ENCODE data around the gene TBX1.

Gene TBX1

DNA sequence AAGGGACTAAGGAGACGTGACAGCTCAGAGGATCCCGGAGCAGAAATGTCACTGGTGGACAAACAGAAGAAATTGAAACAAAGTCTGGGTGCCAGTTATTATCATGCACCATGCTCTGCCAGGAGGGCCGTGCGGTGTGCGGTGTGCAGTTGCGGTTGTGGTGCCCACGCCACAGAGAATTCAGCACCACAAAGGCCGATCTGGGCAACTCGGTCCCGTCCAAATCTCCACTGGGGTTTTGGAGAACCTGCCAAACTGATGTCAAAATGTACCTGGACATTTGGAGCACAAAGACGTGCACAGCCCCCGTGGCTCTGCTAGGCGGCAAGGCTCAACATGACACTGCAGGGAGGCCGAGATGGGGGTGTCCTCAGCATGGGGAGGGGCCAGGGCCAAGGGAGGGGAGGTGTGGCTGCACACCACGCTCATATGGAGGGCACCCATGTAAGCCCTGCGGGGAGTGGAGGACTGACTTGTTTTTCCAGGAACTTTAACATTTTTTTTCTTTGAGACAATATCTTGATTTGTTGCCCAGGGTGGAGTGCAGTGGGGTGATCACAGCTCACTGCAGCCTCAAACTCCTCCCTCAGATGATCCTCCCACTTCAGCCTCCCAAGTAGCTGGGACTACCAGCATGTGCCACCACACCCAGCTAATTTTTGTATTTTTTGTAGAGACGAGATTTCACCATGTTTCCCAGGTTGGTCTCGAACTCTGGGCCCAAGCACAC is 54.7 kb downstream of the TBX1 start:
- no peak for DNase-seq (ENCODE audit: low read depth)

DNA sequence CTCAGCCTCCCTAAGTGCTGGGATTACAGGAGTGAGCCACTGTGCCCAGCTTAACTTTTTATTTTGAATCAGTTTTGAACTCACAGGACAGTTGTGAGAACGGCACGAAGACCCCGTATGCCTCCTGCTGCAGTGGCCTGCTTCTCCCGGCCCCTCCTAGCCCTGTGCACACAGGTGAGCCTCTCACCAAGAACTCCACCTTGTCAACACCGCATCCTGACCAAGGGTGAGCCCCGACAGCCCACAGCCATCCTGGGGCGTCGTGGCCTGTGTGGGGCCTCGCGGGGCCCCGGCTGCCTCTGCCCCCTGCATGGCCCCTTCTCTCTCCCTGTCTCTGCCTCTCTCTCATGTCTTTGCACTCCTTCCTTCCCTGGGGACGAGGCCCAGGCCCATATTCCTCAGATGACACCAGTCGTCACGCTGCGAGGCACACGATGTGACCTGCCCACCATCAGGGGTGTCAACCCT is 55.3 kb downstream of the TBX1 start:
- DNase-seq (ENCODE audit: low read depth): no peak

DNA sequence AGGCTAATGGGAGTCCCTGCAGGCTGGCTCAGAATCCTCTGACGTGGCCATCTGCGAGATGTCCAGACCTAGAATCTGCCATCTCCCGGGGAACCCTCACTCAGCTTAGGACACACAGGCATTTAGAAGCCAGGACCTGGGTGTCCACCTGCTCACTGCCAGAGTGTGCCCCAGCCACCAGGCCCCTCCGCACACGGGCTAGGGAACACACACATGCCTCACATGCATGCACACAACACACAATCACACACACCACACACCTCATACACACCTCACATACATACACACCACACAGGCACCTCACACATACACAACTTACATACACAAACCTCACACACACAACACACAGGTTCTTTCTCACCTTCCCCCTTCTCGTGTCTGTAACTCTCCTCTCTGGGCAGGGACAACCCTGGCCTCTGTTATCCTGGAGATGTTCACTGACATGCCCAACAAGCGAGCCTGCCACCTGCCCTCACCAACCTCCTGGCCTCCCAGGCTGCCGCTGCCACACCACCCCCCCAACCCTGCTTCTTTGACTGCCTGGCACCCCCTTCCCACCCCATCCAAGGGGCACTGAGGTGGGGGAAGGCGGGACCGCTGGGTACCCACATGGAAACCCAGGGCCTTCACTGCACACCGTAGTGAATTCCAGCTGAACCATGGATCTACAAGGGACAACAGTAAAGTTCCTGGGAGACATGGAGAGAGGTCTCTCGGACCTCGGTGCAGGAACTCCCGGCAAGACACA is 56.0 kb downstream of the TBX1 start:
- DNase-seq (ENCODE audit: low read depth): no peak
